HepG2 (cell line): ENCODE measurements around the gene CTSA. TPM values are rescaled to one million over a fixed set of nuclear protein-coding genes. Genes with fewer than 3 reads are reported as not detected.

Source experiments
- ARHGAP35 ChIP-seq: sonication (generic); formaldehyde crosslinking; IDR thresholded peaks from 2 replicates; pipeline ENCODE4 v1.9.0; 2022; ENCODE audit warnings: mild to moderate bottlenecking, inconsistent platforms, moderate library complexity, missing genetic modification reagents, borderline replicate concordance
- CHD4 ChIP-seq: fragments of 200-600 bp; sonication (generic); IDR thresholded peaks from 2 replicates; pipeline ENCODE4 v1.7.0; 2017; ENCODE audit warnings: mild to moderate bottlenecking, low read length, borderline replicate concordance
- GTF2F1 ChIP-seq: fragments of 150-350 bp; IDR thresholded peaks from 2 replicates; pipeline ENCODE4 v1.6.1; 2014; ENCODE audit warnings: low read length
- IRF2 ChIP-seq: IDR thresholded peaks from 2 replicates; pipeline ENCODE4 v1.6.1; 2018; ENCODE audit warnings: missing genetic modification reagents, missing compliant biosample characterization
- MEF2D ChIP-seq: sonication (generic); formaldehyde crosslinking; IDR thresholded peaks from 2 replicates; pipeline ENCODE4 v1.5.1; 2020; ENCODE audit warnings: mild to moderate bottlenecking, missing genetic modification reagents
- NFYB ChIP-seq: sonication (generic); formaldehyde crosslinking; IDR thresholded peaks from 2 replicates; pipeline ENCODE4 v1.4.0; 2020; ENCODE audit warnings: missing genetic modification reagents
- PRPF4 ChIP-seq: fragments of 200-400 bp; formaldehyde crosslinking; IDR thresholded peaks from 2 replicates; pipeline ENCODE4 v1.6.1; 2016; ENCODE audit warnings: low read length, low read depth; ENCODE audit not compliant: poor library complexity, severe bottlenecking
- XRCC5 ChIP-seq: fragments of 200-400 bp; formaldehyde crosslinking; optimal IDR thresholded peaks from 2 replicates; pipeline ENCODE3; 2017; ENCODE audit warnings: mild to moderate bottlenecking, low read length
- ZBTB46 ChIP-seq: sonication (generic); formaldehyde crosslinking; IDR thresholded peaks from 2 replicates; pipeline ENCODE4 v1.4.0; 2020; ENCODE audit warnings: mild to moderate bottlenecking, missing genetic modification reagents, borderline replicate concordance
- ZC3H4 ChIP-seq: sonication (generic); formaldehyde crosslinking; IDR thresholded peaks from 2 replicates; pipeline ENCODE4 v1.4.0; 2020; ENCODE audit warnings: missing genetic modification reagents, borderline replicate concordance
- ZNF746 ChIP-seq: sonication (generic); formaldehyde crosslinking; IDR thresholded peaks from 2 replicates; pipeline ENCODE4 v1.8.0; 2022; ENCODE audit warnings: mild to moderate bottlenecking, missing genetic modification reagents
- ZNF839 ChIP-seq: sonication (generic); formaldehyde crosslinking; IDR thresholded peaks from 2 replicates; pipeline ENCODE4 v1.4.0; 2020; ENCODE audit warnings: missing genetic modification reagents, mild to moderate bottlenecking, borderline replicate concordance
- ZXDC ChIP-seq: sonication (generic); formaldehyde crosslinking; IDR thresholded peaks from 2 replicates; pipeline ENCODE4 v1.5.0; 2020; ENCODE audit warnings: mild to moderate bottlenecking, missing genetic modification reagents
- polyA plus RNA-seq, 8 experiments: library from polyadenylated mRNA; depleted of rRNA in 3 of 8; stranded (reverse) in 7 of 8; unstranded in 1 of 8; fragments of >200 nt; fragmentation: Illumina TruSeq in 4 of 8; extraction: Trizol in 4 of 8; gene quantifications; 2 replicates each; pipeline versions ENCODE4 v1.2.1 to v1.2.3, GENCODE V29; 2011 to 2016; ENCODE audit warnings: low read depth in 4 of 8, missing spikeins in 1 of 8, mixed read lengths in 1 of 8; ENCODE audit not compliant: insufficient read depth in 1 of 8
- total RNA-seq, 5 experiments: library from RNA; depleted of rRNA; stranded (reverse); fragments of >200 nt; fragmentation: Illumina TruSeq; extraction: Trizol; gene quantifications; 2 replicates each; pipeline ENCODE4 v1.2.3, GENCODE V29; 2016; ENCODE audit warnings: low read depth in 1 of 5
- TF ChIP-seq, protein P1 (sequence below): sonication (generic); formaldehyde crosslinking; IDR thresholded peaks from 2 replicates; pipeline ENCODE4 v1.5.0; 2020; ENCODE audit warnings: mild to moderate bottlenecking, missing genetic modification reagents
- TF ChIP-seq, protein P2 (sequence below), 2 experiments: sonication (generic) in 1 of 2; formaldehyde crosslinking in 1 of 2; IDR thresholded peaks; 2 replicates each; pipeline versions ENCODE4 v1.4.0 to v1.6.1; 2016 to 2020; ENCODE audit warnings: borderline replicate concordance in 1 of 2, low read depth in 1 of 2, mild to moderate bottlenecking in 1 of 2, missing genetic modification reagents in 1 of 2

The CTSA gene
- total and polyA plus RNA-seq, 2 of the 13 experiments (the other 11 are each of a cell fraction or from before 2014, with no cell fraction given) = 202 to 231 TPM

- TF ChIP-seq ZBTB46 (CRISPR knock-in tag) (no peak), XRCC5 (no peak), ZNF746 (CRISPR knock-in tag) (no peak), ZNF839 (CRISPR knock-in tag) (no peak), ZC3H4 (CRISPR knock-in tag) (no peak), MEF2D (CRISPR knock-in tag) (no peak; the same call in 1 of the 2 replicates), ZXDC (no peak), IRF2 (CRISPR knock-in tag) (no peak), PRPF4 (peak; percentile 11), ARHGAP35 (CRISPR knock-in tag) (no peak), CHD4 (no peak; the same call in 1 of the 2 replicates), NFYB (CRISPR knock-in tag) (no peak), GTF2F1 (no peak)
- TF ChIP-seq, protein P1, sequence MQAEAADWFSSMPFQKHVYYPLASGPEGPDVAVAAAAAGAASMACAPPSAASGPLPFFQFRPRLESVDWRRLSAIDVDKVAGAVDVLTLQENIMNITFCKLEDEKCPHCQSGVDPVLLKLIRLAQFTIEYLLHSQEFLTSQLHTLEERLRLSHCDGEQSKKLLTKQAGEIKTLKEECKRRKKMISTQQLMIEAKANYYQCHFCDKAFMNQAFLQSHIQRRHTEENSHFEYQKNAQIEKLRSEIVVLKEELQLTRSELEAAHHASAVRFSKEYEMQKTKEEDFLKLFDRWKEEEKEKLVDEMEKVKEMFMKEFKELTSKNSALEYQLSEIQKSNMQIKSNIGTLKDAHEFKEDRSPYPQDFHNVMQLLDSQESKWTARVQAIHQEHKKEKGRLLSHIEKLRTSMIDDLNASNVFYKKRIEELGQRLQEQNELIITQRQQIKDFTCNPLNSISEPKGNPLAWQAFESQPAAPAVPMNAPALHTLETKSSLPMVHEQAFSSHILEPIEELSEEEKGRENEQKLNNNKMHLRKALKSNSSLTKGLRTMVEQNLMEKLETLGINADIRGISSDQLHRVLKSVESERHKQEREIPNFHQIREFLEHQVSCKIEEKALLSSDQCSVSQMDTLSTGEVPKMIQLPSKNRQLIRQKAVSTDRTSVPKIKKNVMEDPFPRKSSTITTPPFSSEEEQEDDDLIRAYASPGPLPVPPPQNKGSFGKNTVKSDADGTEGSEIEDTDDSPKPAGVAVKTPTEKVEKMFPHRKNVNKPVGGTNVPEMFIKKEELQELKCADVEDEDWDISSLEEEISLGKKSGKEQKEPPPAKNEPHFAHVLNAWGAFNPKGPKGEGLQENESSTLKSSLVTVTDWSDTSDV = 0 out of 2 replicates have a peak, but pooled peaks have one; percentile 48
- TF ChIP-seq, protein P2, sequence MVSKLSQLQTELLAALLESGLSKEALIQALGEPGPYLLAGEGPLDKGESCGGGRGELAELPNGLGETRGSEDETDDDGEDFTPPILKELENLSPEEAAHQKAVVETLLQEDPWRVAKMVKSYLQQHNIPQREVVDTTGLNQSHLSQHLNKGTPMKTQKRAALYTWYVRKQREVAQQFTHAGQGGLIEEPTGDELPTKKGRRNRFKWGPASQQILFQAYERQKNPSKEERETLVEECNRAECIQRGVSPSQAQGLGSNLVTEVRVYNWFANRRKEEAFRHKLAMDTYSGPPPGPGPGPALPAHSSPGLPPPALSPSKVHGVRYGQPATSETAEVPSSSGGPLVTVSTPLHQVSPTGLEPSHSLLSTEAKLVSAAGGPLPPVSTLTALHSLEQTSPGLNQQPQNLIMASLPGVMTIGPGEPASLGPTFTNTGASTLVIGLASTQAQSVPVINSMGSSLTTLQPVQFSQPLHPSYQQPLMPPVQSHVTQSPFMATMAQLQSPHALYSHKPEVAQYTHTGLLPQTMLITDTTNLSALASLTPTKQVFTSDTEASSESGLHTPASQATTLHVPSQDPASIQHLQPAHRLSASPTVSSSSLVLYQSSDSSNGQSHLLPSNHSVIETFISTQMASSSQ (IDR thresholded peaks at IDR 0.05; ENCODE audit: low read depth) = no peak
- TF ChIP-seq, protein P2 (CRISPR knock-in tag; IDR thresholded peaks at IDR 0.05; ENCODE audit: borderline replicate concordance) = no peak
Measured at GRCh38 chr20:45909817-45910669, 18.9 kb downstream of the CTSA start (continued).
